GM19035 (cell line): Measurements from ENCODE around the gene COPG2.
"Not testable (repeated sequence)": the region's sequence is repeated elsewhere in the genome, so short reads cannot be mapped to it uniquely, and the experiment has no call there.

Source experiments
- ATAC-seq: cut with Tn5 transposase; IDR thresholded peaks from one replicate; pipeline ENCODE4 v1.9.1; 2021; ENCODE audit not compliant: unreplicated experiment

COPG2 gene

GRCh38 chr7:130668258-130669084 lies at the start of gene COPG2:
COPG2 (minus strand) TSS chr7:130668748; CDS start chr7:130668668, 80 bp downstream.
- ATAC-seq: peak; percentile 95

DNA sequence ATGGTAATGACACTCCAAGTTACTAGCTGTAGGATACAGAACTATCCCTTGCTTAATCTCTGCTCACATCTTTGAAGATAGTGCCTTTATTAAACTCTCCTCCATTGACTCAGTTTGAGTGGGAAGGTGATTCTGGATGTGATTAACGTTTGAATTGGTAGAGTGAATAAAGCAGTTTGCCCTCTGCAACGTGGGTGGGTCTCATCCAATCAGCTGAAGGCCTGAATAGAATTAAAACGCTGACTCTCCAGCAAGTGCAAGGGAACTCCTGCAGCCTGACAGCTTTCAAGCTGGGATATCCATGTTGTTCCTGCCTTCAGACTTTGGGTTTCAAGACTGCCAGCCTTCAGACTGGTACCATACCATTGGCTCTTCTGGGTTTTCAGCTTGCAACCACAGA lies 43.9 kb upstream of the COPG2 start:
- ATAC-seq: no peak

DNA sequence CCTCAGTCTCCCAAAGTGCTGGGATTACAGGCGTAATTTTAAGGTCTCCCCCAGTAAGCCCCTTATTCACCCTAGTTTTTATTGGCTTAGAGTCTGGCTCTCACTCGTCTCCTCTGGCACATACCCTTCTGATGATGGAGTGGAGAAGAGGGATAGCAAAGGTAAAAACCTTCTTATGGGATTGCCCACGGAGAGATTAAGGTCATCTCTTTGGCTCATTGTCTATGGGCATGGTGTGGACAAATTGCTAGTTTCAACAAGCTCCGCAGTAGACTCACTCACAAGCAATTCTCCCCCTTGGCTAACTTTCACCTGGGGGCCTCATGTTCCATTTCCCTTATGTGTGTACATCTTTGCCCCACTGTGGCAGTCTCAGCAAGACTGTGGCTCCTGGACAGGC lies 40.2 kb upstream of the COPG2 start:
- no peak for ATAC-seq

GRCh38 chr7:130708001-130708400 lies 39.5 kb upstream of the COPG2 start:
- no peak for ATAC-seq

DNA sequence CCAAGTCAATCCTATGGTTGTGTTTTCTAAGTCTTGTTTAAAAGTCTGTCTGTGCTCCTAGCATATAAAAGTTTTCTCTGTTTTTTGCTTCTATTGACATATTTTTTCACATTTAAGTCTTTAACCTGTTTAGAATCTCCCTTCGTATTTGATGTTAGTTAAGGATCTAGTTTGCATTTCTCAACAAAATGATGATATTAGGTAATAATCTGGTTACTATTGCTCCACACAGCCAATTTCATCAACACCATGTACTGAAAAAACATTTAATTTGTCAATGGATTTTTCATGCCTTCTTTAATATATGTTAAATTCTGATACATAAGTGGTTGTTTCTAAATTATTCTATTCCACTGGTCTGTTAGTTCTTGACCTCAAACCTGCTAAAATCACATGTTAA lies 35.3 kb upstream of the COPG2 start:
- no peak for ATAC-seq

DNA sequence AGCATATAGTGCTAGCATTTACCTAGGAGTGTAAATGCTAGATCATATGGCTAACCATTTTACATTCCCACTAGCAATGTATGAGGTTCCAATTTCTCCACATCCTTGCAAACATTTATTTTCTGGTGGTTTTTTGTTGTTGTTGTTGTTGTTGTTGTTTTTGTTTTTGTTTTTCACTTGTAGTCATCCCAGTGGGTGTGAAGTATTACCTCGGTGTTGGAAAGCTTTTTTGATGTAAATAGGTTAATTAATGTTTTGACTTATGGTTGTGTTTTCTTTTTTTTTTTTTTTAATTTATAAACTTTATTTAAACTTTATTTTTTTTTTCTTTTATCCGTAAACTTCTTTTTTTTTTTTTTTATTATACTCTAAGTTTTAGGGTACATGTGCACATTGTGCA lies 33.1 kb upstream of the COPG2 start:
- no peak for ATAC-seq

DNA sequence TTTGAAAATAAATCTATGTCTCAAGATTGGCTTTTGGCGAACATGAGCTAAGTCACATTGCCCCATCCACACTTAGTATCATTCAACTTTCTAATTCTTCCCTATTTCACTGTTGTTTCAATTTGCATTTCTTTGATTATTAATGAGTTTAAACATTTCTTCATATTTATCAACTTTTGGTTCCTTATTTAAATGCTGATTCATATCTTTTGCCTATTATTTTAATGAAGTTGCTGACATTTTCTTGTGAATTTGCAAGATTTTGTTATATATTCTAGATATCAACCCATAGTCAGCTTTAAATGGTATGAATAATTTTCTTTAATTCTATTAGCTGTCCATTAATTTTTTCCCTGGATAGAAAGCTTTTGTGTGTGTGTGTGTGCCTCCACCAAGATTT lies 32.2 kb upstream of the COPG2 start:
- no peak for ATAC-seq

DNA sequence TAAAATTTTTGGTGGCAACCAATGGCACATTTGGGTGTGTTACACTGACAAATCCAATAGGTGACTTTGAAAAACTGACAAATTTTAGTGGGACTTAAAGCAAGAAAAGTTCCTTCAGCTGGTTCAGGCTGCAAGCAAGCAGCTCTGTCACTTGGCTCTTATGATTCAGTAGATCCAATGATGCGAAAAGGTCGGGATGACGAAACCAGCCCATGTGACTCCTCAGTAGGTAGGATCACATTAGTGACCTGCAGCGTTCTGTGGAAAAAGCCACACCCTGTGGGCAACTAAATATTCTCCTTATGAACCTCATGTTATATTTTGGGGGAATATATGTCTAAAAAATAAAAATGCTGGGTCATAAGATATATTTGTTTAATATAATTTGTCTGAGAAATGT lies 31.1 kb upstream of the COPG2 start:
- ATAC-seq: no peak

DNA sequence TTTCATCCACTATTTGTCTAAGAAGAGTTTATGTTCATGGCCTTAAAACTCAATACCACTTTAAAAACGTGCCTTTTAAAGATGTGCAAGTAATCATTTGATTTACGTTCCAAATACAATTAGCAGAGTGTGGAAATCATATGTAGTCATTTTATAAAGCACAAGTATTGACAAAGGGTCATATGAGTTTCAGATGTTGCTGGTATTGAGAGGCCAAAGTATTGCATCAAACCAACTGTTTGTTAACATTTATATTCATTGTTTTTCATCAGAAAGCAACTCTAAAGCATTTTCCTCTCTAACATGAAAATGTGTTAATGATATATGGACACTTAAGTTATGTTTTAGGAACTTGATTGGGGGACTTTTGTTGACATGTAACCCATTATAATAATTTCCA lies 29.3 kb upstream of the COPG2 start:
- ATAC-seq: no peak

DNA sequence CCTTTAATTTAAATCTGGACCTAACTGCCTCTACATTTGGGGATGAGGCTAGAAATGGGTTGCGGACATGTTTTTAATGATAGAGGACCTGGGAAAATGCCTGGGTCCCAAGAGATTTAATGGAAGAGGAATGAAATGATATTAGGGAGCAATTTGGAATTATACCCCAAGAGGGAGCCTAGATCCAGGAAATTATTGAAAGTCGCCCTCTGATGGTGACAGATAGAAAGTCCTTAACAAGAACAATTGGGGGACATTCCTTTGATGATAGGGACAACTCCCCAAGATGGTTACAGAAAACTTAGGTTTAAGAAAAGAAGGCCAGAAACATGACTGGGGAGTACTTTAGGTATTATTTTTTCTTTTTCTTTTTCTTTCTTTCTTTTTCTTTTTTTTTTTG lies 27.3 kb upstream of the COPG2 start:
- ATAC-seq: no peak

GRCh38 chr7:130692396-130692795 lies 23.8 kb upstream of the COPG2 start:
- ATAC-seq: not testable (repeated sequence)

DNA sequence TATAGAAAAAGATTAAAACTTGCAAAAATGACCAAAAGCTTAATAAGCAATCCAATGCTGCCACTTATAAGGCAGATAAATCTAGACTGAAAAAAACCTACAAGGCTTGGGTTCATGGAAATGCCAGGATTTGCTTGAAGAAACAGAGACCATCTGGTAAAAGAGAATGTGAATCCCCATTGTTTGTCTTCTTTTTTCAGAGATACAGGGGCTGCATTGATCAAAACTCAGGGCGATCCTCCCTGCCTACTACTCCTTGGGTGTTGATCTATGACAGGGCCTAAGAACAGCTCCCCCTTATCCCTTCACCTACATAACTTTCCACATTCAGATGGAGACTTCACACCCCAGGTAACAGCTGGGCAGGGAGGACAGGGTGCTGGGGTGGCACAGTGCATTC lies 21.1 kb upstream of the COPG2 start:
- no peak for ATAC-seq

- ATAC-seq: no peak
Measured at GRCh38 chr7:130683026-130683425, 14.5 kb upstream of the COPG2 start.

GRCh38 chr7:130674456-130674855 lies 5.9 kb upstream of the COPG2 start:
- no peak for ATAC-seq

DNA sequence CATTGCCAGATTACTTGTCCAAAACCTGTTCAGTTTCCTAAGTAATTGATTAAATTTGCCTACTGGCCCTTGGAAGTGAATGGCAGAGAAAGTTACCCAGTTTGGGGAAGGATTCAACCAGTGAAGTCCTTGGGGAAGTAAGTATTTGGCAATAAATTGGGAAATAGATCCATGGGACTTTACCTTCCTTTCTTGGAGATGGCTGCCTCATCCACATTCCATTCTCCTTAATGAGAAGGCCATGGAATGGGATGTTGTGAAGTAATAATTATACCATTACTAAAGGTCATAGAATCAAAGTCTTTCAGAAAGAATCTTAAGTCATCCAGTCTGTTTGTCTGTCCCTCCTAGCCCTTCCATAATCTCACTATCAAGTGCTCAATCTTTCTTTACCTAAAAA lies 4.5 kb upstream of the COPG2 start:
- ATAC-seq: no peak

DNA sequence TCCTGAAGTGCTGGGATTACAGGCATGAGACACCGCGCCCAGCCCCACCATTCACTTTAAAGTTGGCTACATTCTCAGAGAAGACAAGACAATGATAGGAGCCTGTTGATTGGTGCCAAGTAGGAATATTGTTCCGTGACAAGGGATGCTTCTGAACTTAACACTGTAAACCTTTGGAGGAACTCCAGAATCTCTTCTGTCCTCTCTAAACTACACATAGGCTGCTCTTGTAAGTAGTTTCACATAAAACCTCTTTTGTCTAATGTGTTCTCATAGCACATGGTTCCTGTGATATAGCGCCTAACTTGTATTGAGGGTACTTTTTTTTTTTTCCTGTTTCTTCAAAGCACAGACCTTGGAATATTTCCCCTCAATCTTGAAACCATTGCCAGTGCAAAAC lies 3.6 kb upstream of the COPG2 start:
- ATAC-seq: no peak

DNA sequence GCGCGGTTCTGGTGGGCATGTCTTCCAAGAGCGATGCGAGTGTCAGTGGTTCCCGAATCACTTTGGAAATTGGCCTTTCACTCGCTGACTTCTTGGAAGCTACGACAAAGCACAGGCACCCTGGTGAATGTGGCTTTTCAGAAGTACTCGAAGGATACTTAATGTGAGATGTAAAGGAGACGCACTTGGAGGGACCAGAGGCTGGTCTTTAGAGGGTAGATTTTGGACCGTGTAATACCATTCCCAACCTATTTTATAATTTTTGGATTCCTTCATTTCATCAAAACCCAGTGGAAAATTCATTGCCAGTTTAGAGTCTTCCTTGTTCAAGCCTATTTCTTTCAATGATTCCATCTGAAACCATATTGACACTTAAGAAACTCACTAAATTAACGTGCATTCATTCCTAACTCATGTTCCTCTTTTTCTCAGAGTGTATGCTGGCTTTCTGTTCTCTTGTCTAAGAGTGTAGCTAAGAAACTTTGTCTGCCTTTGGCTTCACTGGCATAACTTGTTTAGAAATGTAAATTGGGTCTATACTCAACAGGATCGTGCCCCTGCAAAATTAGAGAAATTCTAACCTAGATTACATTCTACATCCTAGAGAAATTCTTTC lies 645 bp upstream of the COPG2 start:
- ATAC-seq: peak; percentile 10

GRCh38 chr7:130667593-130668257 lies 823 bp downstream of the COPG2 start:
- no peak for ATAC-seq

DNA sequence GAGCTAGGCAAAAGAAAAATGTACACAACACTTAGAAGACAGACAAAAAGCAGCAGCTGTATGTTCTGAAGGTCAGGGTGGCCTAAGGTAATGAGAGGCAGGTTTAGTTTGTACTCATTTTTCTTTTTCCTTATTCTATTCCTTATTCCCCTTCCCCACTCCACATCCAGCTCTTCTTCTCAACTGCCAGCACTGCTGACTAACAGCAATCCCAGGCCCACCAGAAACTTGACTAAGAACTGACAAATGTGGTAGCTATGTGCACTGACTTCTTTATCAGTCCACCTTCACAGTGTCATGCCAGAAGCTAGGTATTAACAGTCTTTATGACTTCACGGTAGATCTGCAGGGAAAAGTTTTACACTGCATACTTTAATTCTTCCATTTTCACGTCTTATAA lies 6.1 kb downstream of the COPG2 start:
- ATAC-seq: no peak

GRCh38 chr7:130655286-130655685 lies 13.3 kb downstream of the COPG2 start:
- no peak for ATAC-seq

- ATAC-seq: no peak
Measured at GRCh38 chr7:130654850-130655249, 13.7 kb downstream of the COPG2 start.

GRCh38 chr7:130650611-130651120 lies 17.9 kb downstream of the COPG2 start:
- ATAC-seq: no peak
